H1 (cell line): ENCODE data around the gene SLC23A1.

Source experiments
- BACH1 ChIP-seq: IDR thresholded peaks from 2 replicates; pipeline ENCODE4 v1.6.1; 2012; ENCODE audit warnings: low read length, improper control_type of control experiment
- GABPA ChIP-seq: IDR thresholded peaks from 2 replicates; pipeline ENCODE4 v1.6.1; 2011; ENCODE audit warnings: mild to moderate bottlenecking, low read length, moderate library complexity, borderline replicate concordance; ENCODE audit not compliant: insufficient read depth
- HDAC2 ChIP-seq, 2 experiments: fragments of 300-600 bp in 1 of 2; sonication (generic) in 1 of 2; IDR thresholded peaks; 2 replicates each; pipeline ENCODE4 v1.6.1; 2011 to 2012; ENCODE audit warnings: low read depth in 2 of 2, low read length in 2 of 2, mild to moderate bottlenecking in 2 of 2, moderate library complexity in 2 of 2, borderline replicate concordance in 1 of 2, inconsistent platforms in 1 of 2
- HDAC6 ChIP-seq: IDR thresholded peaks from one replicate; pipeline ENCODE4 v1.7.1; 2012; ENCODE audit warnings: low read depth, mild to moderate bottlenecking, inconsistent platforms, low read length, moderate library complexity
- JUN ChIP-seq: IDR thresholded peaks from 2 replicates; pipeline ENCODE4 v1.6.1; 2011; ENCODE audit warnings: low read depth, mild to moderate bottlenecking, improper control_type of control experiment, low read length
- KDM5A ChIP-seq: fragments of 200-600 bp; IDR thresholded peaks from 2 replicates; pipeline ENCODE4 v1.7.1; 2012; ENCODE audit warnings: mild to moderate bottlenecking, low read length, inconsistent platforms, mixed read lengths
- POLR2A ChIP-seq, 2 experiments: IDR thresholded peaks; 1 replicate in 1 of 2; 2 replicates in 1 of 2; pipeline ENCODE4 v1.6.1; 2011; ENCODE audit warnings: low read depth in 2 of 2, low read length in 2 of 2, mild to moderate bottlenecking in 2 of 2; ENCODE audit errors: control extremely low read depth in 1 of 2
- POLR2AphosphoS5 ChIP-seq: IDR thresholded peaks from 2 replicates; pipeline ENCODE4 v1.6.1; 2011; ENCODE audit warnings: low read depth, low read length
- SIN3A ChIP-seq, 2 experiments: IDR thresholded peaks in 1 of 2; conservative IDR thresholded peaks in 1 of 2; 2 replicates each; pipeline ENCODE4 v1.6.1; 2011 to 2012; ENCODE audit warnings: low read length in 2 of 2, improper control_type of control experiment in 1 of 2, low read depth in 1 of 2, mild to moderate bottlenecking in 1 of 2
- SP2 ChIP-seq: IDR thresholded peaks from 2 replicates; pipeline ENCODE4 v1.6.1; 2012; ENCODE audit warnings: mild to moderate bottlenecking, low read length, inconsistent platforms
- SUZ12 ChIP-seq: fragments of 200-600 bp; sonication (generic); IDR thresholded peaks from 2 replicates; pipeline ENCODE4 v1.6.1; 2012; ENCODE audit warnings: mild to moderate bottlenecking, inconsistent platforms, low read length, moderate library complexity, mixed read lengths
- TAF1 ChIP-seq: IDR thresholded peaks from 2 replicates; pipeline ENCODE4 v1.6.1; 2011; ENCODE audit warnings: mild to moderate bottlenecking, low read depth, low read length
- TF ChIP-seq, protein P1 (sequence below): IDR thresholded peaks from 2 replicates; pipeline ENCODE4 v1.6.1; 2012; ENCODE audit warnings: inconsistent platforms
- TF ChIP-seq, protein P2 (sequence below), 3 experiments: IDR thresholded peaks; 1 replicate in 2 of 3; 2 replicates in 1 of 3; pipeline versions ENCODE4 v1.5.1 to v1.6.1; 2011; ENCODE audit warnings: low read length in 3 of 3, mild to moderate bottlenecking in 3 of 3, inconsistent platforms in 2 of 3, low read depth in 1 of 3, moderate library complexity in 1 of 3; ENCODE audit not compliant: insufficient read depth in 1 of 3; ENCODE audit errors: control extremely low read depth in 1 of 3

DNA sequence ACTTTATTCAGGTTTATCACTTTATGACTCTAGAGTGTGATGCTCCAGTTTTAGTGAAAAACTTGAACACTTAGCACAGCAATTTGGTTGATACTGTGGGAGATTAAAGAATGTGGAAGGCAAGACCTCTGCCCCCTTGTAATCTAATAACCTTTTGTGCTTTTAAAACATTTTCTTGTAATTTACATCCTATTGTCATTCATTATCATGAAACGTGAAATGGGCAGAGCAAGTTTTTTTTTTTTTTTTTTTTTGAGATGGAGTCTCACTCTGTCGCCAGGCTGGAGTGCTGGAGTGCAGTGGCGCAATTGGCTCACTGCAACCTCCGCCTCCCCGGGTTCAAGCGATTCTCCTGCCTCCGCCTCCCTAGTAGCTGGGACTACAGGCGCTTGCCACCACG, 39.6 kb downstream of the SLC23A1 start:
- TF ChIP-seq POLR2A (IDR thresholded peaks at IDR 0.05; ENCODE audit: control extremely low read depth in 1 of 2, low read depth in 2 of 2, low read length in 2 of 2) (no peak), KDM5A (no peak), JUN (no peak), POLR2AphosphoS5 (no peak), HDAC6 (no peak), BACH1 (no peak), SP2 (no peak), HDAC2 (IDR thresholded peaks at IDR 0.05; ENCODE audit: borderline replicate concordance in 1 of 2, low read depth in 2 of 2, low read length in 2 of 2) (no peak), SIN3A (conservative IDR thresholded peaks at IDR 0.05 in 1 of 2, IDR thresholded peaks at IDR 0.05 in 1 of 2; ENCODE audit: low read depth in 1 of 2, low read length in 2 of 2) (no peak), TAF1 (no peak), SUZ12 (no peak), GABPA (no peak)
- TF ChIP-seq, protein P1, sequence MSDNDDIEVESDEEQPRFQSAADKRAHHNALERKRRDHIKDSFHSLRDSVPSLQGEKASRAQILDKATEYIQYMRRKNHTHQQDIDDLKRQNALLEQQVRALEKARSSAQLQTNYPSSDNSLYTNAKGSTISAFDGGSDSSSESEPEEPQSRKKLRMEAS = no peak
- TF ChIP-seq, protein P2, sequence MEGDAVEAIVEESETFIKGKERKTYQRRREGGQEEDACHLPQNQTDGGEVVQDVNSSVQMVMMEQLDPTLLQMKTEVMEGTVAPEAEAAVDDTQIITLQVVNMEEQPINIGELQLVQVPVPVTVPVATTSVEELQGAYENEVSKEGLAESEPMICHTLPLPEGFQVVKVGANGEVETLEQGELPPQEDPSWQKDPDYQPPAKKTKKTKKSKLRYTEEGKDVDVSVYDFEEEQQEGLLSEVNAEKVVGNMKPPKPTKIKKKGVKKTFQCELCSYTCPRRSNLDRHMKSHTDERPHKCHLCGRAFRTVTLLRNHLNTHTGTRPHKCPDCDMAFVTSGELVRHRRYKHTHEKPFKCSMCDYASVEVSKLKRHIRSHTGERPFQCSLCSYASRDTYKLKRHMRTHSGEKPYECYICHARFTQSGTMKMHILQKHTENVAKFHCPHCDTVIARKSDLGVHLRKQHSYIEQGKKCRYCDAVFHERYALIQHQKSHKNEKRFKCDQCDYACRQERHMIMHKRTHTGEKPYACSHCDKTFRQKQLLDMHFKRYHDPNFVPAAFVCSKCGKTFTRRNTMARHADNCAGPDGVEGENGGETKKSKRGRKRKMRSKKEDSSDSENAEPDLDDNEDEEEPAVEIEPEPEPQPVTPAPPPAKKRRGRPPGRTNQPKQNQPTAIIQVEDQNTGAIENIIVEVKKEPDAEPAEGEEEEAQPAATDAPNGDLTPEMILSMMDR (IDR thresholded peaks at IDR 0.05; ENCODE audit: control extremely low read depth in 1 of 3, insufficient read depth in 1 of 3, low read depth in 1 of 3, low read length in 3 of 3) = no peak
